HG03095 (cell line): Measurements from ENCODE around the gene ZBTB14.

Source experiments
- ATAC-seq: cut with Tn5 transposase; IDR thresholded peaks from one replicate; pipeline ENCODE4 v1.9.1; 2021; ENCODE audit warnings: moderate library complexity; ENCODE audit not compliant: unreplicated experiment

ZBTB14 gene

DNA sequence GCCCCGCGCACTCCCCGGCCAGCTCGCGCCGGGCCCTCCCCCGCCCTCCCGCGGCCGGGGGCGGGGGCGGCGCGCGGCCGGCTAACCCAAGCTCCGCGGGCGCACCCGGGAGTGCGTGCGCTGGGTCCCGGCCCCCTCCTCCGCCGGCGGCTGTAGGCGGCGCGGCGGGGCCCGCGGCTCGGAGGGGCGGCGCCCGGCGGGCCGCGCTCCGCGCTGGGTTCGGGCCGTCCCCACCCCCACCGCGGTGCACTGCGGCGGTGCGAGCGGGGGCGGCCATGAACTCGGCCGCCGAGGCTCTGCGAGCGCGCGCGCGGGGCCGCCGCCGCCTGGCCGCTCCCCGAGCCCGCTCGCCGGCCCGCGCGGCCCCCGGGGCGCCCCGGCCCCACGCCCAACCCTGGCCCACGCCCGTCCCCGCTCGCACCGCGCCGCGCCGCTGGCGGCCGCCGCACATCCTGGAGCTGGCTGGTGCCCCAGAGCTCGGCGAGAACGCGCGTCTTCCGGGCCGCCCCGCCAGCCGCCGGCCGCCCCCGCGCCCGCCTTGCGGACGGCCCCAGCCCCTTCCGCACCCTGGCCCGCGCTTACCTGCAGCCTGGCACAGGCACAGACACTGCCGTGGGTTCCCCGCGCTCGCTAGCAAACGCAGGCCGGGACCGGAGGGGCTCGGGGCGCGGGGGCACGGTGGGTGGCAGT, at the start of gene ZBTB14:
ZBTB14 (minus strand) TSS at position 496 of the 690 bp plus-strand sequence. CDS start 2,480 bp downstream, outside the sequence.
- ATAC-seq: peak; percentile 25

DNA sequence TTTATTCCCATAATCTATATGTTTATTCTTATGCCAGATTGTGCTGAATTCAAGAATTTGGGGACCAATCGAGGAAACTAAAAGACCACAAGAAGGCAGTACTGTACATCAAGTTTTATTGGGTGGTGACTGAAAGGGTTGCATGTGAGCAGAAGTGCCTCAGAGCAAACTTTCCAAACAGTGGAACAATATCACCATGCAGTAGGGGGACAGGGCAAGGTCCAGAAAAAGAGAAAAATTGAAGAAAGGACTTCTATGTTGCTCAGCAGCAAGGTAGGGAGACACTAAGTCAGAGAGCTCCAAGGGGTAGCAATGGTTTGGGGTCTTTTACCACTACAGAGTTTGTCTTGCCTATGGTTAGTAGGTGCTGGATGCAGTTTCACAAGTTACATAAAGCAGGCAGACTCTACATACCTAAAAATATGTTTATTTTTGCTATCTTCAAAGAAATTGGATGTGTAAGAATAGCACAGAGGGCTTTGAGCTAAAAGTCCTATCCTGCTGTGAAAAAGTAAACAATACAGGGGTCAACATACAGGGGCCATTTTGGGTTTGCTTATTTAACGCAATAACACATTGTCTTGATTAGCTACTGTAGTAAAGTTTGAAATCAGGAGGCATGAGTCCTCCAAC, 43.8 kb upstream of the ZBTB14 start:
- ATAC-seq: no peak

- ATAC-seq: no peak
Observed at GRCh38 chr18:5334456-5335075, 39.0 kb upstream of the ZBTB14 start.

GRCh38 chr18:5318061-5318700, 22.7 kb upstream of the ZBTB14 start:
- ATAC-seq: no peak

- no peak for ATAC-seq
Observed at GRCh38 chr18:5317186-5317585, 21.7 kb upstream of the ZBTB14 start.

- no peak for ATAC-seq
Observed at GRCh38 chr18:5315838-5316237, 20.3 kb upstream of the ZBTB14 start.

DNA sequence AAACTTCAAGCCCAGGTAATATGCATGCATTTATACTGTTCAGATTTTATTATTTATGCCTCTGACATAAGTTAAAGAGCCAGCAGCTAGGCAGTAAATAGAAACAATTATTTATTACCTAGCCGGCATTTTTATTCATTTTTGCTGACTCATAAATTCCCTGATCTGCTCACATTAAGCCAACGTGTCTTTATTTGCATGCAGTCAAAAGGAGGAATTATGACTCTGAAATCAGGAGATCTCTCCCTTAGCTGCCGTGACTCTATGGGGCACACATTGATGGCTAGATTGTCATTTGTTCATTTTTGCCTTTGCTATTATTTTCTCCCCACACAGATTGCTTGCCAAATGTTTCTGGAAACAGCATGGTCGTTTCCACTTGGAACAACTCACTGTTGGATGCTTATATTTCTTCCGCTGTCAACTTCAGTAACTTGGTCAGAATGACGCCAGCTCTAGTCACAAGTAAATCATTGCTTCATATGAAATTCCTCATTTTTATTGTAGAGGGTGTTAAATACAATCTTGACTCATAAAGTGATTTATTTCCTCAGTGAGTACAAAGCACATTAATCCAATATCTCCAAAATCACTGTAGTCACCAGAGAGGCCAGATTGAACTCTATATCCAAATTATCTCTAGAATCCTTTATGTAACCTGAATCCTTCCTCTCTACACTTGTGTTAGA, 15.9 kb upstream of the ZBTB14 start:
- no peak for ATAC-seq

DNA sequence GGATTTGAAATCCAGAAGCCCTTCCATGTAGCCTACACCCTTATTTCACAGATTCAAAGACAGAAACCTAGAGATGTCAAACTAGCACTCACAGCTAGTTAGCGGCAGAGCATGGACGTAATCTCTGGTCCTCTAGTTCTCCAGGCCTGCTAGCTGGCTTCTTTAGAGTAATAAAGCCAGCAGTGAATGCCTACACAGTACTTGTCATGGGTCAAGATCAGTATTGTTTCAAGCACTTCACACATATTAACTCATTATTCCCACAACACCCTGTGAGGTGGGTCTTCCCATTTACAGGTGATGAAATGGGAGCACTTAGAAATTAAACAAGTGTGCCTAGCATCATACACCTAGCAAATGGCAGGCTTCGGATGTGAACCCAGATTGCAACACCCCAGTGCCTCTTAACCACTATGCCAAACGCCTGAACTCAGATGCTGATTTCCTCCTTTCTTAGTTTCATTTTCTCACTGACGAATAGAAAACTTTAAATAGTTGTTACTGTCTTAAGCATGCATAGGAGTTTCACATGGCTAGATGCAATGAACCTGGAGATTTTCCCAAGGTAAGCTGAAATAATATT, 14.5 kb upstream of the ZBTB14 start:
- ATAC-seq: peak; percentile 91

DNA sequence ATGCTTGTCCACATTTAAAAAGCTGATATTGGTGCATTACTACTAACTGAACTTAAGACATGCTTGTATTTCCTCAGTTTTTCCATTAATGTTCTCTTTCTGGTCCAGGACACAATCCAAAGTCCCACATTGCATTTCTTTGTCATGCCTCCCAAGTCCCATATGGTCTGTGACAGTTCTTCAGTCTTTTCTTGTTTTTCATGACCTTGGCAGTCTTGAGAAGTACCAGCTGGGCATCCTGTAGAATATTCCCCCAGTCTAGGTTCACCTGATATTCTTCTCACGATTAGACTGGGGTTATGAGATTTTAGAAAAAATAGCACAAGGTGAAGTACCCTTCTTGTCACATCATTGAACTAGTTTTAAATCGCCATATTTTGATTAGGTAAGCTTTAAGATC, 10.3 kb upstream of the ZBTB14 start:
- no peak for ATAC-seq

GRCh38 chr18:5304232-5304631, 8.7 kb upstream of the ZBTB14 start:
- ATAC-seq: no peak

DNA sequence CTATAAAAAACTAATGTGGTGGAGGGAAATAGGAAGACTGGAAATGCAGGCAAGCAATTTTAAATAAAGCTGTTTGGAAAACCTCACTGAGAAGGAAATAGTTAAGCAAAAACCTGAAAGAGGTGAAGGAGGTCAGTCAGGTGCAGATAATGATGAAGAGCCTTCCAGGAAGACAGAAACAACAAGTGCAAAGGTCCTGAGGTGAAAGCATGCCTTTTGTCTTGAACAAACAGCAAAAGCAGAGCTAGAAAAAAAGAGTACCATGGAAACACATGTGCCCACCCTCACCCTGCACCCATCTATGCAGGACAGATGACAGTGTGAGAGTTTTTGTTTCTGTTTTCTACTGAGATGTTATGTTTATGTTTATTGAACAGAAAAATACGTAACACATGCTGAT, 8.1 kb upstream of the ZBTB14 start:
- no peak for ATAC-seq

GRCh38 chr18:5302606-5303005, 7.1 kb upstream of the ZBTB14 start:
- no peak for ATAC-seq

DNA sequence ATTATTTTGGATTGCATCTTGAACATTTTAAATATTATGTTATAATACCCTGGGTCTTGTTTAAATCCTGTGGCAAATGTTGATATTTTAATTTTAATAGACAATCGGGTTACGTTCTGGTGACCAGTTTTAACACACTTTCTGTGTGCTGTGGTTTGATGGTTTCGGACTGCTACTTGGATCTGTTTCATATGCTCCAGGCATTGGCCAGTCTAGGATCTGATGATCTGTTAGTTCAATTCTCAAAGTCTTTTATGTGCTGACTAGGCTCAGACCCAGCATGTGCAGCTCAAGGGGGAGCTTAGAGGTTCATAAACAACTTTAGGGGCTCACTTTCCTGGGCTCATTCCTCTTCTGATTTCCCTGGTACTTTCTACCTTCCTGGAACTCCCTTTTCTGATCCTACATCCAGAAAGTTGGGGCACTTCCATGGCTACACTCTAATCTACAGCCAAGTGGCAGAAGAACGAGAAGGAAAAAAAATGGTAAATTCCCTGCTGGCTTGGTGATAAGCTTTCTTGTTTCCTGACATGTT, 5.0 kb upstream of the ZBTB14 start:
- no peak for ATAC-seq

GRCh38 chr18:5298156-5298852, 2.8 kb upstream of the ZBTB14 start:
- no peak for ATAC-seq

DNA sequence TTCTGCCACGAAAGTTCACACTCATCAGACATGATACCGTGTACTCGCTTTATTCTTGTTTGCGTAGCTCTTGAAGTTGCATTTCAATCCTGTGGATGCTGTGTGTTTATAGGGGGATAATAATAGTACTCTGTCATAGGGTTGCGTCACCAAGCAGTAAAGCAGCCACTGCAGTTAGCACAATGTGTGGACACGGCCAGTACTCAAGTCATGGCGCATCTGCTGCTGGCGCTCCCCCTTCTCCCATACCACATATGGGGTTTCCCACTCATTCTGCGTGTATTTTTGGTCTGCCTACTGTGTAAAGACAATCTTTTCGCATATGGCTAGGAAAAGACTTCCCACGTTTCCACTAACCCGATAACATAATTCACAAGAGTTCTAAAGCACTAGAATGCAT, 2.1 kb upstream of the ZBTB14 start:
- ATAC-seq: no peak

DNA sequence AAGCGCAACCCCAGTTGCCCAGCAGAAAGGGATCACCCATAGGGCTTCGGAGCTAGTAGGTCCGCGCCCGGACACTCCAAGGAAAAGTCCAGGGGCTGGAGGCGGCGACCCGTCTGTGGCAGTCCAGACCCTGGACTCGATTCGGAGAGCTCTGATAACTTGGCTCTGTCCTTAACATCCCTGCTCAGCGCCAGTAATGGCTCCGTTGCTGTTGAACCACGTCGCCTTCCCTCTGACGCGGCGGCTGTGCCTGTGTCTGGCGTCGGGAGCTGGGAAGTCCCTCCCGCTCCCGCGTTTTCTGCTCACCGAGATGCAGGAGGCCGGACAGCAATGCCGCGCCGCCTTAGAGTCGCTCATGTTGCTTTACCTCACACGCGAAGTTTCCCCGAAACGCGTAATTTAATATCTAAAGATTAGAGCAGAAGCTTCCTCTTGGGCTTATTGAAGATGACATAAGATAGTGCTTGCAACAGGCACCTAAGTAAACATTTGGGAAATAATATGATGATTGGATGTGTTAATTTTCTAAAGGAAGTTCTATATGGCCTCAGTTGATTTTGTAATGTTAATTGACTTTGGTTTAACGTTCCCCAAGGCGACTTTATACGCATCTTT, 1.3 kb upstream of the ZBTB14 start:
- ATAC-seq: peak; percentile 23

GRCh38 chr18:5295981-5296705, 617 bp upstream of the ZBTB14 start:
- peak; percentile 62 for ATAC-seq

GRCh38 chr18:5294457-5295230, 882 bp downstream of the ZBTB14 start:
- peak; percentile 10 for ATAC-seq
